ENCODE data around the gene BRMS1L. TPM values are rescaled to one million over a fixed set of nuclear protein-coding genes. Genes with fewer than 3 reads are reported as not detected.
"Not testable (repeated sequence)": the region's sequence is repeated elsewhere in the genome, so short reads cannot be mapped to it uniquely, and the experiment has no call there.

The BRMS1L gene, protein sequence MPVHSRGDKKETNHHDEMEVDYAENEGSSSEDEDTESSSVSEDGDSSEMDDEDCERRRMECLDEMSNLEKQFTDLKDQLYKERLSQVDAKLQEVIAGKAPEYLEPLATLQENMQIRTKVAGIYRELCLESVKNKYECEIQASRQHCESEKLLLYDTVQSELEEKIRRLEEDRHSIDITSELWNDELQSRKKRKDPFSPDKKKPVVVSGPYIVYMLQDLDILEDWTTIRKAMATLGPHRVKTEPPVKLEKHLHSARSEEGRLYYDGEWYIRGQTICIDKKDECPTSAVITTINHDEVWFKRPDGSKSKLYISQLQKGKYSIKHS
- total RNA-seq (ENCODE audit: low replicate concordance) = 12.0 and 14.3 TPM in 2 replicates

DNA sequence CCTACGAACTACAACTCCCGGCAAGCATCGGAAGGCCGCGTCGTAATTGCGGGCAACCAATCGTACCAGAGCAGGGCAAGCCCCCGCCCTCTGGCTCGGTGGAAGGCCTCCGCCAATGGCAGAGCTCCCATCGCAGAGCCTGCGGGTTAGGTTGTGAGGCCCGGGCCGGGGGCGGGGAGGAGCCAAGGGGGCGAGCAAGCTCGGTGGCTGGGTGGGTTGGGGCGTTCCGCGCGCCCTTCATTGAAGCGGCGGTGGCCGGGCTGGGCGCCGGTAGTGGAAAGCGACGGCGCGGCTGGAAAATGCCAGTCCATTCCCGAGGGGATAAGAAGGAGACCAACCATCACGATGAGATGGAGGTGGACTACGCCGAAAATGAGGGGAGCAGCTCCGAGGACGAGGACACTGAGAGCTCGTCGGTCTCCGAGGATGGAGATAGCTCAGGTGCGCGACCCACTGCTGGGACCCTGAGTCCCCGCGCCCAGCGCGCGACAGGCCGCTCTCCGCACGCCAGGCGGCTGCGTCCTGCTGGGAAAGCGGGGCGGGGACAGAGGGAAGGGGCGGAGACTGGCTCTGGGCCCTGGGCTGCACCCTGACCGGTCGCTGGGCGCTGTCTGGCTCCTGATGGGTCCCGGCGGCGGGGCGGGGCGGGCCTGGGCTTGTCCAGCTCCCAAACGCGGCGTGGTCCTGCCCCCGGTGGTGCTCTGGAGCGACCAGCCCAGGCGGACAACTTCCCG, at the start of gene BRMS1L:
BRMS1L (plus strand) TSS at position 121 of the 734 bp plus-strand sequence; CDS start at position 300, 179 bp downstream.
- H3K4me3 ChIP-seq = peak within 1 kb of the TSS; percentile 73
- Mint-ChIP-seq H3K27ac (peak within 1 kb of the TSS; percentile 44), H3K4me1 (peaks cover 13% of the 10 kb centered on the region), H3K36me3 (peaks cover 2% of the 10 kb centered on the region), H3K27me3 (ENCODE audit: insufficient read depth, low read depth) (peaks cover 6% of the 10 kb centered on the region), H3K9me3 (no peaks in the 10 kb centered on the region), H3K4me3 (peak within 1 kb of the TSS; percentile 87)
- no peaks in the 10 kb centered on the region for H3K36me3 ChIP-seq
- DNase-seq (ENCODE audit: low spot score) = peak; percentile 99
- H4K20me1 ChIP-seq (ENCODE audit: low read depth) = no peaks in the 10 kb centered on the region
- TF ChIP-seq, protein P1, sequence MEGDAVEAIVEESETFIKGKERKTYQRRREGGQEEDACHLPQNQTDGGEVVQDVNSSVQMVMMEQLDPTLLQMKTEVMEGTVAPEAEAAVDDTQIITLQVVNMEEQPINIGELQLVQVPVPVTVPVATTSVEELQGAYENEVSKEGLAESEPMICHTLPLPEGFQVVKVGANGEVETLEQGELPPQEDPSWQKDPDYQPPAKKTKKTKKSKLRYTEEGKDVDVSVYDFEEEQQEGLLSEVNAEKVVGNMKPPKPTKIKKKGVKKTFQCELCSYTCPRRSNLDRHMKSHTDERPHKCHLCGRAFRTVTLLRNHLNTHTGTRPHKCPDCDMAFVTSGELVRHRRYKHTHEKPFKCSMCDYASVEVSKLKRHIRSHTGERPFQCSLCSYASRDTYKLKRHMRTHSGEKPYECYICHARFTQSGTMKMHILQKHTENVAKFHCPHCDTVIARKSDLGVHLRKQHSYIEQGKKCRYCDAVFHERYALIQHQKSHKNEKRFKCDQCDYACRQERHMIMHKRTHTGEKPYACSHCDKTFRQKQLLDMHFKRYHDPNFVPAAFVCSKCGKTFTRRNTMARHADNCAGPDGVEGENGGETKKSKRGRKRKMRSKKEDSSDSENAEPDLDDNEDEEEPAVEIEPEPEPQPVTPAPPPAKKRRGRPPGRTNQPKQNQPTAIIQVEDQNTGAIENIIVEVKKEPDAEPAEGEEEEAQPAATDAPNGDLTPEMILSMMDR (IDR thresholded peaks at IDR 0.05) = peak; percentile 15
- TF ChIP-seq EZH2phosphoT487 (IDR thresholded peaks at IDR 0.05) = no peak
- no peak for TF ChIP-seq EZH2 (IDR thresholded peaks at IDR 0.05)
- peak within 1 kb of the TSS; percentile 80 for H3K4me2 ChIP-seq
- peaks cover 18% of the 10 kb centered on the region for H3F3A ChIP-seq (ENCODE audit: low read depth)
- peaks cover 8% of the 10 kb centered on the region for H3K4me1 ChIP-seq
- H3K27me3 ChIP-seq = no peaks in the 10 kb centered on the region
- peak within 1 kb of the TSS; percentile 27 for H3K9ac ChIP-seq
- peaks cover 36% of the 10 kb centered on the region for H3K79me2 ChIP-seq (ENCODE audit: low read depth)
- peak within 1 kb of the TSS; percentile 86 for H3K27ac ChIP-seq
- H2AFZ ChIP-seq (replicated peaks) = peak within 1 kb of the TSS; percentile 64
- H3K9me3 ChIP-seq (ENCODE audit: low read depth) = no peaks in the 10 kb centered on the region

DNA sequence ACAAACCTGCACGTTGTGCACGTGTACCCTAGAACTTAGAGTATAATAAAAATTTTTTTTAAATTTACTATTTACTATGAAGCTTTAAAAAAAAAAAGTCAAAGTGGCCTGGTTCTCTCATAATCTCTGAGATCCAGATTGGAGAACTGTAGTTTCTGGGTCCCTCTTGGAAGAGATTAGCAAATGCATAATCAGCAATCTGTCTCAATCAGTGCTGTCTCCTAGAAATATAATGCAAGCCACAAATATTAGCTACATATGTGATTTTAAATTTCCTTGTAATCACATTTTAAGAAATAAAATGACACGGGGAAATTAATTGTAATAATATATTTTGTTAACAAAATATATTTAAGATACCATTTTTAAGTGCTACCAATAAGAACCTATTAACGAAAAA, 49.3 kb upstream of the BRMS1L start:
- TF ChIP-seq EZH2phosphoT487 (IDR thresholded peaks at IDR 0.05) = no peak
- TF ChIP-seq EZH2 (IDR thresholded peaks at IDR 0.05) = no peak
- TF ChIP-seq, protein P1 (IDR thresholded peaks at IDR 0.05) = no peak

DNA sequence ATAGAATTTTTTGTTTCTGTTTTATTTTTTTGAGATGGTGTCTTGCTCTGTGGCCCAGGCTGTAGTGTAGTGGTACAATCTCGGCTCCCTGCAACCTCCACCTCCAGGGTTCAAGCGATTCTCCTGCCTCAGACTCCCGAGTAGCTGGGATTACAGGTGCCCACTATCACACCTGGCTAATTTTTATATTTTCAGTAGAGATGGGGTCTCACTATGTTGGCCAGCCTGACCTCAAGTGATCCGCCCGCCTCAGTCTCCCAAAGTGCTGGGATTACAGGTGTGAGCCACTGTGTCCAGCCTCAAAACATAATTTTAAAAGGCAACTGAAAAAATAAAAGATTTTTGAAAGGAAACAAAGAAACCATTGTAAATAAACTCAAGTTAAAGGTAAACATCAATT, 48.6 kb upstream of the BRMS1L start:
- H4K20me1 ChIP-seq (ENCODE audit: low read depth); H3K36me3 ChIP-seq; DNase-seq (ENCODE audit: low spot score); H3K4me1 Mint-ChIP-seq; H3K9me3 ChIP-seq (ENCODE audit: low read depth); H2AFZ ChIP-seq (replicated peaks); H3K27ac ChIP-seq; H3K36me3 Mint-ChIP-seq; H3K27ac Mint-ChIP-seq; H3K27me3 ChIP-seq; H3K4me2 ChIP-seq; H3K4me1 ChIP-seq; H3K27me3 Mint-ChIP-seq (ENCODE audit: insufficient read depth, low read depth); H3K4me3 Mint-ChIP-seq; H3K4me3 ChIP-seq; H3K9ac ChIP-seq; H3F3A ChIP-seq (ENCODE audit: low read depth): not testable (repeated sequence)
- H3K79me2 ChIP-seq (ENCODE audit: low read depth) = peaks cover 31% of the 10 kb centered on the region
- peaks cover 19% of the 10 kb centered on the region for H3K9me3 Mint-ChIP-seq

More for the DNA sequence above, 49.3 kb upstream of the BRMS1L start:
- Mint-ChIP-seq H3K4me1 (no peaks in the 10 kb centered on the region), H3K4me3 (no peak overlapping the region), H3K27ac (no peak overlapping the region), H3K36me3 (peaks cover 8% of the 10 kb centered on the region), H3K27me3 (ENCODE audit: insufficient read depth, low read depth) (no peaks in the 10 kb centered on the region), H3K9me3 (peaks cover 15% of the 10 kb centered on the region)
- H2AFZ ChIP-seq (replicated peaks) = no peak overlapping the region
- H4K20me1 ChIP-seq (ENCODE audit: low read depth) = no peaks in the 10 kb centered on the region
- peaks cover 27% of the 10 kb centered on the region for H3K79me2 ChIP-seq (ENCODE audit: low read depth)
- no peak overlapping the region for H3K9ac ChIP-seq
- no peak overlapping the region for H3K27ac ChIP-seq
- no peaks in the 10 kb centered on the region for H3K4me1 ChIP-seq
- H3K4me3 ChIP-seq = no peak overlapping the region
- peaks cover 7% of the 10 kb centered on the region for H3K36me3 ChIP-seq
- no peaks in the 10 kb centered on the region for H3K27me3 ChIP-seq
- DNase-seq (ENCODE audit: low spot score) = no peak
- H3K4me2 ChIP-seq = no peak overlapping the region
- H3K9me3 ChIP-seq (ENCODE audit: low read depth) = no peaks in the 10 kb centered on the region
- no peaks in the 10 kb centered on the region for H3F3A ChIP-seq (ENCODE audit: low read depth)

All from neural progenitor cell (in vitro differentiated cells).